GM19238 (cell line): Measurements from ENCODE around the gene TC2N.
A peak's percentile ranks its signal among the peaks of the same experiment; 100 is the strongest.
"Not testable (repeated sequence)": the region's sequence is repeated elsewhere in the genome, so short reads cannot be mapped to it uniquely, and the experiment has no call there.

Experiments used
- DNase-seq: peaks from one replicate; pipeline ENCODE4 v3.0.0; 2011; ENCODE audit warnings: low spot score; ENCODE audit not compliant: insufficient read length

TC2N gene

GRCh38 chr14:91889477-91890211, 22.3 kb upstream of the TC2N start:
- no peak for DNase-seq

- no peak for DNase-seq
These were observed 21.5 kb upstream of the TC2N start for GRCh38 chr14:91888641-91889476.

GRCh38 chr14:91886961-91887360, 19.6 kb upstream of the TC2N start:
- no peak for DNase-seq

GRCh38 chr14:91885839-91886238, 18.5 kb upstream of the TC2N start:
- DNase-seq: no peak

- no peak for DNase-seq
These were observed 17.9 kb upstream of the TC2N start for GRCh38 chr14:91885113-91885712.

- DNase-seq: no peak
These were observed 17.3 kb upstream of the TC2N start for GRCh38 chr14:91884664-91885063.

- DNase-seq: no peak
These were observed 16.4 kb upstream of the TC2N start for GRCh38 chr14:91883753-91884152.

GRCh38 chr14:91882776-91883175, 15.4 kb upstream of the TC2N start:
- no peak for DNase-seq

GRCh38 chr14:91882369-91882768, 15.0 kb upstream of the TC2N start:
- DNase-seq: no peak

GRCh38 chr14:91879196-91879595, 11.9 kb upstream of the TC2N start:
- no peak for DNase-seq

GRCh38 chr14:91878274-91878673, 10.9 kb upstream of the TC2N start:
- DNase-seq: no peak

GRCh38 chr14:91877376-91877915, 10.1 kb upstream of the TC2N start:
- DNase-seq: no peak

- DNase-seq: no peak
These were observed 9.2 kb upstream of the TC2N start for GRCh38 chr14:91876492-91876891.

- DNase-seq: no peak
These were observed 8.4 kb upstream of the TC2N start for GRCh38 chr14:91875525-91876286.

GRCh38 chr14:91873471-91874415, 6.4 kb upstream of the TC2N start:
- DNase-seq: peak; percentile 61

GRCh38 chr14:91872517-91873470, 5.5 kb upstream of the TC2N start:
- DNase-seq: peak; percentile 26

- DNase-seq: peak; percentile 30
These were observed 4.7 kb upstream of the TC2N start for GRCh38 chr14:91872011-91872501.

GRCh38 chr14:91871401-91871800, 4.1 kb upstream of the TC2N start:
- not testable (repeated sequence) for DNase-seq

GRCh38 chr14:91870890-91871289, 3.6 kb upstream of the TC2N start:
- DNase-seq: no peak
